GM18868 (cell line): ENCODE results near the gene RBM18.

ENCODE experiments used
- ATAC-seq: cut with Tn5 transposase; IDR thresholded peaks from one replicate; pipeline ENCODE4 v1.9.1; 2021; ENCODE audit warnings: mild to moderate bottlenecking, moderate library complexity; ENCODE audit not compliant: unreplicated experiment

RBM18 gene

DNA sequence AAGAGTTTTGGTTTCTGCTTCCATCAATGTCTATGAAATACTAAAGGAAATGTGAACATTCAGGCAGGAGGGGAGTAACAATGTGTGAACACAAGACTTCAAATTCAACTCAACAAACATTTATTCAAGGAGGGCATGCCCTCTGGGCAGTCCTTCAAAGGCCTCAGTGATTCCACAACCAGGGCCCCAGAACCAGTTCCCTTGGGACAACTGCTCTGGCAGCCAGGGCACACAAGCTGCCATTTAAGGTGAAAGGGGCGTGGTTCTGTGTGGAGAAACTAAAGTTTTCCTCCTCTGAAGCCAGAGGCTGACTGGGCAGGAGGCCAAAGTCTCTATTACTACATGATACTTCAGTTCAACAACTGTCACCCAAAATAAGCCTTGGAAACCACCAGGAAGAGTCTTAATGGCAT, 3.2 kb downstream of the RBM18 start:
- no peak for ATAC-seq

DNA sequence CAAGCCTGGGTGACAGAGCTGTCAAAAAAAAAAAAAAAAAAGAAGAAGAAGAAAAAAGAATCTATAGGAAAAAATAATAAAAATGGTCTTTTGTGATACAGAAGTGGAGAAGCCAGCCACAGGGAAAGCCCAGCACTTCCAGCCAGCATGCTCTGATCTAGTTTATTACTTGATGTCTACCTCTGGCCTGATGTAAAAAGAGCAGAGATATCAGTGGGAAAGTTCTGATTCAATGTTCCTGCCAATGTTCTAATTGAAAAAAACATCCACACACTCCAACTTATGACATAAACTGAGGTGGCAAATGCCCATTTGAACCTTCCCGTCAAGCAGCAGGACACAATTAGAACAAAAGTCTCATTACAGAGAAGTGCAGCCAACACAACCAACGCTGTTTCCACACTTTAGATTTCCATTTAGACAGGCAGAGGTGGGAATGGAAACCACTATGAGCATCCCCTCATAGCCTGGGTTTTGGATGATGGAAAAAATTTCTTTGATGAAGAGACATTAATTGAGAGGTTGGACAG, 5.7 kb downstream of the RBM18 start:
- ATAC-seq: no peak

GRCh38 chr9:122256206-122256605, 8.4 kb downstream of the RBM18 start:
- ATAC-seq: no peak

- no peak for ATAC-seq
Measured at GRCh38 chr9:122254761-122255160, 9.9 kb downstream of the RBM18 start.

DNA sequence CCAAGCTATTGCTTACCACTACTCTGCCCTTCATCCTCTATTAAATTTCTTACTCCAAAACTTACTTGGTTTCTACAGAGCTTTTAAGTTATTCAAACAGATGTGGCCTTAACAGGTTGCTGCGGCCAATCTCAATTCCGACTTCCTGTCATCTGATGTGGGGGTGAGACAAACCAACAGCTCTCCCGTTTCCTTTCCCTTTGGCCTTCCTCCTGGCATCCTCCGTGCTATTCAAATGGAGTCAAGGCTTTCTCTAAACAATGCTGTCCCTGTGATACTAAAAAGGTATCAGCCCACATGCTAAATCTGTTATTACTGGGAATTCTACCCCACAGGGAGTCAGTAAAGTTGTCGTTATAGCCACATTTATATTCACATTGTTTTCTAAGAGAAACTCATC, 11.8 kb downstream of the RBM18 start:
- ATAC-seq: no peak

DNA sequence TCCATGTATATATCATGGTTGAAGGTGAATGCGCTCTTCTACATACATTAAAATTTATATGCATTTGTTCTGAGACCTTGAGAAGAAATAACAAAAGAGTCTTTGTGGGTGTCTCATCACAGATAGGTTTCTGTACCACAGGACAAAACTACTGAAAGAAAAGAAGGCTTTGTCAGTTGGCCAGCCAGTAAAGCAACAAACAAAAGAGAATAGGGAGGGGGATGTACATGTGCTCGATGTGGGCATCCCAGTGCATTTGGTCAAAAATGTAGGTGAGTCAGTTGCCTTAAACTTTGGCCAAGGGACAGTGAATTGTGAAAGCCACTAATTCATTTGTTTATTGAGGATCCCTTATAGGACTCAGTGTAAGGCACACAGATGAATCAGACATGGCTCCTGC, 13.3 kb downstream of the RBM18 start:
- no peak for ATAC-seq

DNA sequence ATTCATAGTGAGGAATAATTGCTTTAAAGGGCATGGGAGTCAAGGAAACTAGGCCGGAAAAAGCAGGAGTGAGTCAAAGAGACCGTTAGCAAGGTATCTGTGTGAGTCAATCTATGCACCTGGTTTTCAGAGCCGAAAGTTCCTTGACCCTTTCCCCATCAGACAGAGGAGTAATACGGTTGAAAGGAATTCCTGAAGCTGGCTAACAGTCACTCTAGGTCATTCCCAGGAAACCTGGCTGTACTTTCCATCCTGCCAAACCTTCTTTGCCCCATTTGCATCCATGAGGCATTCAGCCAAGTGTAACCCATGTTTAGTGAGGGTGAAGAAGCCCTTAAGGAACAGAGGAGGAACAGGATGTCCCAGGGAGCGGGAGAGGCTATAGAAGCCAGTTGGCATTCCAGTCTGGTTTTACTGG, 16.2 kb downstream of the RBM18 start:
- ATAC-seq: no peak

DNA sequence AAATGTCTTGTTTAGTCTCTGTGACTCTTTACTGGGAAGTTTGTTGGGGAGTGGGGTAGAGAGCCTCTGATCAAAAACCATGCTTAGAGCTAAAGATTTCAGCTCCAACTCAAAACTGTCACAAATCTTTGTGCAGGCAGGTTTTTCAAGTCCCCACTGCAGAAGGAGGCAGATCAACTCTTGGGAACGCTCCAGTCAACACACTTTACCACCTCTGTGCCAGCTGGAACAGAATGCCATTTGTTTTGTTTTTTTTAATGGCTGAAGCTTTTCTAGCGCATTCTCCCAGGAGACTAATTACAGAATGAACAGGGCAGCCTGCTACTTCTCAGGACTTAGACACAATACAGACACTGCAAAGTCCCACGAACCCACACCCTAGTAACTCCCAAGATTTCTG, 18.0 kb downstream of the RBM18 start:
- ATAC-seq: no peak

DNA sequence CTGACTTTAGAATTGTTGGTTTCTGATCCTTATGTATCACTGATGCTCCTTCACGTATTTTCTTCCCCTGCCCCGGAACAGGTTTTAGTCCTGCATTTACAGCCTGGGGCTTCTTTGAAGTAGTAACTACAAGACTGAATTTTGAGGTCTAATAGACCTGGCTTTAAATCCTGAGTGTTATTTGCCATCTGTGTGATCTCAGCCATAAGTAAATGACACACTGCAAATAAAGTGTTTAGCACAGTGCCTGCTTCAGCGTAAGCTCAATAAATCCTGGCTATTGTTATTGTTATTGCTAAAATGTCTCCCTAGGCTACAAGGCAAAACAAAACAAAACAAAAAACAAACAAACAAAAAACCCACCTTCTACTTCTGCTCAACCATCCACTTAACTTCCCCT, 20.3 kb downstream of the RBM18 start:
- no peak for ATAC-seq

DNA sequence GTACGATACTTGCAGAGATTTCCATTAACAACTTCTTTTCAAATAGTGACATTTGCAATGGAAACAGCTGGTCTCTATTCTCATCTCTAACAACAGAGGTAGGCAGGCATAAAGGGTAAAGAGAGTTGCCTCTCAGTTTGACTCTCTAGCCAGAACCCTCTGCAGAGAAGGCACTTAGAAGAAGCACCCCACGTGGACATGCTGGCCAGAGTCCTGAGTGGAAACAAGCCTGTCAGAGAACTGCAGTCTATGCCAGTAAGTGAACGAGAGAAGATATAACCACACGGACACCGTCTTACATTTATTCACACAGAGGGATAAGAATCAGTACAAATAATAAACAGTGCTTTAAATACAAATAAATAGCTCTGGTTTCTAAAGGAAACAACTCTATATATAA, 24.9 kb downstream of the RBM18 start:
- no peak for ATAC-seq

GRCh38 chr9:122236681-122237080, 28.0 kb downstream of the RBM18 start:
- ATAC-seq: no peak

DNA sequence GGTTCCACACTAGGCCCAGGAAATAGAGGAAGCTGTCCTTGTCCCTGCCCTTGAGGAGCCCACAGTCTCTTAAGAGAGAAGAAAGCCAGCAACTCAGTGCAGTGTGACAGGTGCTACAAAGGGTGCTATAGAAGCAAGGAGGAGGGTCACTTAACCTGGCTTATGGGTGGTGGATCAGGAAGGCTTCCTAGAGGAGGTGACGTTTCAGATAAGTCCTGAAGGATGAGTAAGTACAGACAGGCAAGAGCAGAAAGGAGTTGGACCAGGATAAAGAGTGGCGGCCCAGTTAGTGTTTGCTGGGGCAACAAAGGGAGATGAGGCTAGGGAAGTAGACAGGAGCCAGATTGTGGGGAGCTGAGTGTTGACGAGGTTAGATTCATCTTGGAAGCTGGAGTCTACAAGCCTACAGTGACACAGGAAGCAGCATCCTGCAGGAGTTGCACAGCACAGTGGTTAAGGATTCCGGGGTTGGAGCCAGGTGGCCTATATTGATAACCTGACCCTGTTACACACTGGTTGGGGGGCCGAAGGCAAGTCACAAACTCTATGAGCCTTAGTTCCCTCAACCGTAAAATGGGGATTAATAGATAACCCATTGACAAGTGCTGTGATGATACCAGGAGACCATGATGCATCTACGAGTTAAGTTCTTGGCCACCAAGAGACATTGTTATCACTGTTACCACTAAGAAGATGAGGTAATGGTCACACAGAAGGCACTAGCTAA, 30.5 kb downstream of the RBM18 start:
- no peak for ATAC-seq

GRCh38 chr9:122232796-122233306, 31.8 kb downstream of the RBM18 start:
- no peak for ATAC-seq

- no peak for ATAC-seq
Measured at GRCh38 chr9:122229485-122229837, 35.2 kb downstream of the RBM18 start.

DNA sequence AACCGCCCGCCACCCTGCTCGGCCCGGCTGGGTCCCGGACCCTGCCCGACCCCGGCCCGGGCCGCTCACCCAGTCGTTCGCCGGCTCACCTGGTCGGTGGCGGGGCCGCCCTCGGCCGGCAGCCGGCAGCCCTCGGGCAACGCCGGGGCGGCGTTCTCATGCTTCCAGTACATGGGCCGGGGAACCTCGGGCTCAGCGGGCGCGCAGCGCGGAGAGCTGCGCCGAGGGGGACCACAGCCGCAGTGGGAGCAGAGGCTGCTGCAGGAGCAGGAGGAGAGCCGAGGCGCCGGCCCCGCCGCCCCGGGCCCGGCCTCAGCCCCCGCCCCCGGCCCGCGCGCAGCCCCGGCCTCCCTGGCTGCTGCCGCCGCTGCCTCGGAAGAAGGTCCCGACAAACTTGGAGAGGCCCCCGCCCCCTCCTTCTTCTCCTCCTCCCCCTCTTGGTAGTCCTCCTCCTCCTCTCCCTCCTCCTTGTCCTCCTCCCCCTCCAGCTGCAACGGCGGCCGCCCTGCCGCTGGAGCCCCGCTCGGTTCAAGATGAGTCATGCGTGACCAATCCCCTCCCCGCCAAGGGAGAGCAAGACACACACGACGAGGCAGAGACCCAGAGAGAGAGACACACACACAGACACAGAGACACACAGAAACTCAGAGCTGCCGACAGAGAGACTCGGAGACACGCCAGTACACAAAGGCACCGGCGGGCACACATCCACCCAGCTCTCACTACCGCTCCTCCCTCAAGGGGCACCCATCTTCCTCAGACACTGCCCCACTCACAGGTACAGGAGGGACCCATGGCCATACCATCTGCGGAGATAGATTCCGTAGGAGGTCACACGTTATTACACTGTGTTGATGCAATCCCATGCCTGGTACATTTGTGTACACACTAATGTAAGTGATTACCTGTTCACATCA, 35.8 kb downstream of the RBM18 start, which contains the start of gene LHX6:
Gene LHX6 (minus strand): TSS at position 390 of the 917 bp plus-strand sequence. CDS start 217 bp downstream, at position 173.
- ATAC-seq: no peak

DNA sequence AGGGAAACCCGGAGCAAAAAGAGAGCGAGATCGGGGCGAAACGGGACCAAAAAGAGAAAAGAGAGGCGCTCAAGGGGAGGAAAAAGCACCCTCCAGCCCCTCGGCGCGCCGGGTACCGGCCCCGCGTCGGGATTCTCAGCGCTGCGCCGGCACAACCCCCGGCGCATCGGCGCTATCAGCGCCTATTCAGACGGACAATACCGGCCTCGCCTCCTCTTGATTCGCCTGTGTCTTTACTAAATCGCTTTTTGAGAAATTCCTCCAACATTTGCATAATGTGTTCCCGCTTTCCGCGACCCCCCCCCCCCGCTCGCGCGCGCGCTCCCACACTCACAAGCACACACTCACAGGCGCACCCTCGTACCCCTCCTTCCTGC, 36.5 kb downstream of the RBM18 start:
- ATAC-seq: no peak

DNA sequence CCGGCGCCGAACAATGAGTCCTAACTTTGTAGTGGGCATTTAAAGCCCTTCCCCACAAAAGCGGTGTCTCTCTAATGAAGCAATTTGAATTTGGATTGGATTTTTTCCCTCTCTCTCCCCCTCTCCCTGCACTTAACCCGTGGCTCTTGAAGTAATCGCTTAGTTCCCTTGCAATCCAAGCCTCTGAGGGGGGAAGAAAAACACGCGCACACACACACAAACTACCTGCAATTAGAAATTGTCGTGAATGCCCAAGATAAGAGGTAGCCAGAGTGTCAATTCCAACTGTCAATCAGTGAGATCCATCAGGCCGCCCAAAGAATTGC, 37.1 kb downstream of the RBM18 start:
- ATAC-seq: no peak

- ATAC-seq: no peak
Measured at GRCh38 chr9:122226758-122227574, 37.7 kb downstream of the RBM18 start.

DNA sequence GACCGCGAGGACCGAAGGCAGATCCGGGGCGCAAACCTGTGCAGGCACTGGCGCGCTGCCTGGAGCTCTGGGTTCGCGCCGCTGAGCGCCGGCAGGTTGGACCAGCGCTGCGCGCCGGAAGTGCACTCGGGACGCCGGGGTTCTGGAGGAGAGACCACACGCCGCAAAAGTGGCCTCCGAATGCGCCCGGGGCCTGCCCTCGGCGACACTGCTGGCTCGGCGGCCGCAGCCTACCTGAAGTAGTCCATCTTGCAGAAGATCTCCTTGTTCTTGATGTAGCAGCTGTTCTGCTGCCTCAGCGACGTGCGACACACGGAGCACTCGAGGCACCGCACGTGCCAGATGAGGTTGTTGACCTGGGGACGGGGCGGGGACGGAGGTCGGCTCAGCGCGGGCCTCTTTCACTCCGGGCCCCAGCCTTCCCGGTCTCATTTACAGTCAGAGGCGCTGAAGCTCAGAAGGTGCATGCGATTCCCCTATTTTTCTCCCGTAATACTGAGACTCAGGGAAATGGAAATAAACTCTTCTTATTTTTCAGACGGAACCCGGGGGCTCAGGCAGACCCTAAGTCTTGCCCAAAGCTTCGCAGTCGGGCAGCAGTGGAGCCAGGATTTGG, 38.4 kb downstream of the RBM18 start:
- ATAC-seq: no peak

DNA sequence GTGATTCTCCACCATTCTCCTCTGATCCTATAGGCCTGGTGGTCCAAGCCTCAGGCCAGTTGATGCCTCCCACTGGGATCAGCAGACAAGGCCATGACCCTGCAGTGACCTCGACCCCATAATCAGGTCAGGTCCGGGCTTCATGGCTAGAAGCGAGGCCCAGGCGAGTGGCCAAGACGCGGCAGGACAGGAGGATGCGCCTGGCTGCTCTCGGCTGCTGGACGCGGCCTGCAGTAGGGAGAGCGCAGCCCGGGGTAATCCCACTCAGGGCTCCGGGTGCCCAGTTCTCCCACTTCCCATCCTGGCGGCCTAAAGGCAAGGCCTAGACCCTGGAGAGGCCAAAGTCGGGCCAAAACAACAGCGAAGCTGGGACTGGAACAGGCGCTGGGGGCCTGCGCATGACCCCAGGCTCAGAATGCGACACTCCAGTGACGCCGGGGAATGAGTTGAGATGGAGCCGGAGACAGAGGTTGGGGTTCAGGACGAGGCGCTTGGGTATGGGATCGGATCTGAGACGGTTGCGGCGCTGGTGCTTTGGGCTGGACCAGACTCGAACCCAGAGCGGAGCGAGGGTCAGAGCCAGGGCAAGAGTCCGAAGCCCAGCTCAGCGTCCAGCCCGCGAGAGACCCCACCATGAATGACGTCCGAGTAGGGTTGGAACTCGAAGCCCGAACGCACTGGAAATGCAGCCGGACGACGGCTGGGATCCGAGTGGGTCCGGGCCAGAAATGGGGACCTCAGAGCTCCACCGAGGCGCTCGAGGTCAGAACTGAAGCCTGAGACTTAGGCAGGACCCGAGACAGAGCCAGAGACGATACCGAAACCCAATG, 39.1 kb downstream of the RBM18 start:
- ATAC-seq: no peak
